ENCODE results near the gene FOXD2.

DNA sequence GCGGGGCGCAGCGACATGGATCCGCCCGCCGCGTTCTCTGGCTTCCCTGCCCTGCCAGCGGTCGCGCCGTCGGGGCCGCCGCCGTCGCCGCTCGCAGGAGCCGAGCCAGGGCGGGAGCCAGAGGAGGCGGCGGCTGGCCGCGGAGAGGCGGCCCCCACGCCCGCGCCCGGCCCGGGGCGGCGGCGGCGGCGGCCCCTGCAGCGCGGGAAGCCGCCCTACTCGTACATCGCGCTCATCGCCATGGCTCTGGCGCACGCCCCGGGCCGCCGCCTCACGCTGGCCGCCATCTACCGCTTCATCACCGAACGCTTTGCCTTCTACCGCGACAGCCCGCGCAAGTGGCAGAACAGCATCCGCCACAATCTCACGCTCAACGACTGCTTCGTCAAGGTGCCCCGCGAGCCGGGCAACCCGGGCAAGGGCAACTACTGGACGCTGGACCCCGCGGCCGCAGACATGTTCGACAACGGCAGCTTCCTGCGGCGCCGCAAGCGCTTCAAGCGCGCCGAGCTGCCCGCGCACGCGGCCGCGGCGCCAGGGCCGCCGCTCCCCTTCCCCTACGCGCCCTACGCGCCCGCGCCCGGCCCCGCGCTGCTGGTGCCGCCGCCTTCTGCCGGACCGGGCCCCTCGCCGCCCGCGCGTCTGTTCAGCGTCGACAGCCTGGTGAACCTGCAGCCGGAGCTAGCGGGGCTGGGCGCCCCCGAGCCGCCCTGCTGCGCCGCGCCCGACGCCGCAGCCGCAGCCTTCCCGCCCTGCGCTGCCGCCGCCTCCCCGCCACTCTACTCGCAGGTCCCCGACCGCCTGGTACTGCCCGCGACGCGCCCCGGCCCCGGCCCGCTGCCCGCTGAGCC is 21.3 kb upstream of the FOXD2 start:
- TF ChIP-seq POLR2A (IDR thresholded peaks at IDR 0.05; ENCODE audit: low read length) = no peak
- no peak for TF ChIP-seq GATA1 (IDR thresholded peaks at IDR 0.05; ENCODE audit: low read depth, low read length)
